Measurements from ENCODE around the gene TMEM9B. TPM values are rescaled to one million over a fixed set of nuclear protein-coding genes. Genes with fewer than 3 reads are reported as not detected.

Gene TMEM9B
- 106 and 133 TPM in 2 replicates for polyA plus RNA-seq

GRCh38 chr11:8964324-8965320, at the start of gene TMEM9B:
TMEM9B (minus strand) TSS chr11:8964442; CDS start chr11:8964313, 129 bp downstream.

GRCh38 chr11:9003573-9004182, 39.4 kb upstream of the TMEM9B start, which contains the start of gene NRIP3:
NRIP3 (minus strand) TSS chr11:9004001; CDS start chr11:9003935, 66 bp downstream.

GRCh38 chr11:8942518-8943066, 21.6 kb downstream of the TMEM9B start, which contains the start of gene ASCL3:
ASCL3 (minus strand) TSS chr11:8943016; CDS start chr11:8938161, 4,855 bp downstream.

GRCh38 chr11:8932564-8933180, 31.6 kb downstream of the TMEM9B start, which contains the start of gene C11orf16:
C11orf16 (minus strand) TSS chr11:8932947; CDS start chr11:8932308, 639 bp downstream.

GRCh38 chr11:8911029-8911823, 53.0 kb downstream of the TMEM9B start, which contains the start of gene AKIP1:
AKIP1 (plus strand) TSS chr11:8911189; CDS start chr11:8911450, 261 bp downstream.

Other genes with a start within 250 kb of the TMEM9B start
- 9.2 and 9.6 TPM in 2 replicates for gene AKIP1, start 53.3 kb downstream of the TMEM9B start, polyA plus RNA-seq
- gene C11orf16, start 31.5 kb downstream of the TMEM9B start, polyA plus RNA-seq, result not detected in 2 replicates
- not detected in 2 replicates for gene ASCL3, start 21.4 kb downstream of the TMEM9B start, polyA plus RNA-seq
- gene NRIP3, start 39.6 kb upstream of the TMEM9B start, polyA plus RNA-seq, result 12.3 and 14.6 TPM in 2 replicates
- 2.7 and 6.4 TPM in 2 replicates for gene SCUBE2, start 127.2 kb upstream of the TMEM9B start, polyA plus RNA-seq